Smooth muscle cell (in vitro differentiated cells): ENCODE data around the gene USP20. TPM values are rescaled to one million over a fixed set of nuclear protein-coding genes. Genes with fewer than 3 reads are reported as not detected.

Experiments used
- DNase-seq: peaks from one replicate; lab custom pipeline; 2025; ENCODE audit not compliant: unreplicated experiment; lab: John Stamatoyannopoulos, UW
- H2AFZ ChIP-seq: fragments of 200-600 bp; sonication (generic); 2 replicates; pipeline ENCODE4 v1.6.0; 2016; ENCODE audit warnings: antibody characterized with exemption, low read depth, mild to moderate bottlenecking
- H3F3A ChIP-seq: fragments of 200-600 bp; sonication (generic); 2 replicates; pipeline ENCODE4 v1.6.0; 2017; ENCODE audit warnings: antibody characterized with exemption, low read depth
- H3K27ac ChIP-seq: fragments of 200-600 bp; sonication (generic); 2 replicates; pipeline ENCODE4 v1.5.1; 2016; ENCODE audit warnings: low read depth, mild to moderate bottlenecking
- H3K27me3 ChIP-seq: fragments of 200-600 bp; sonication (generic); 2 replicates; pipeline ENCODE4 v1.6.1; 2016; ENCODE audit warnings: low read depth, mild to moderate bottlenecking
- H3K36me3 ChIP-seq: fragments of 200-600 bp; sonication (generic); 2 replicates; pipeline ENCODE4 v1.5.1; 2016; ENCODE audit warnings: low read depth
- H3K4me1 ChIP-seq: fragments of 200-600 bp; sonication (generic); 2 replicates; pipeline ENCODE4 v1.5.1; 2016; ENCODE audit warnings: low read depth
- H3K4me2 ChIP-seq: fragments of 200-600 bp; sonication (generic); 2 replicates; pipeline ENCODE4 v1.6.0; 2016; ENCODE audit warnings: mild to moderate bottlenecking
- H3K4me3 ChIP-seq: fragments of 200-600 bp; sonication (generic); 2 replicates; pipeline ENCODE4 v1.5.1; 2016; ENCODE audit warnings: mild to moderate bottlenecking
- H3K79me2 ChIP-seq: fragments of 200-600 bp; sonication (generic); 2 replicates; pipeline ENCODE4 v1.6.0; 2016; ENCODE audit warnings: low read depth, mild to moderate bottlenecking
- H3K9ac ChIP-seq: fragments of 200-600 bp; sonication (generic); 2 replicates; pipeline ENCODE4 v1.6.0; 2016; ENCODE audit warnings: low read depth
- H3K9me3 ChIP-seq: fragments of 200-600 bp; sonication (generic); replicated peaks from 2 replicates; pipeline ENCODE4 v1.5.1; 2016; ENCODE audit warnings: low read depth
- H4K20me1 ChIP-seq: fragments of 200-600 bp; sonication (generic); 2 replicates; pipeline ENCODE4 v1.6.0; 2016; ENCODE audit warnings: low read depth
- CTCF ChIP-seq: fragments of 200-600 bp; sonication (generic); IDR thresholded peaks from 2 replicates; pipeline ENCODE4 v1.5.1; 2017; ENCODE audit warnings: borderline replicate concordance, mild to moderate bottlenecking, antibody characterized with exemption; ENCODE audit not compliant: insufficient read depth, poor library complexity, severe bottlenecking
- WGBS: methylation state at CpG from one replicate; pipeline ENCODE4 v1.1.7; 2016; ENCODE audit warnings: low lambda C conversion rate; 5-methylcytosine and 5-hydroxymethylcytosine counted together
- polyA plus RNA-seq: library from polyadenylated mRNA; unstranded; fragments of >200 nt; fragmentation: Nextera tagmentation; extraction: Ambion mirVana; gene quantifications from 2 replicates; pipeline ENCODE4 v1.2.1, GENCODE V29; 2016
- total RNA-seq: library from RNA; depleted of rRNA; stranded (reverse); fragments of >200 nt; gene quantifications from 2 replicates; pipeline ENCODE4 v1.2.3, GENCODE V29; 2014

The USP20 gene
- total and polyA plus RNA-seq, 2 experiments from 2014 or later: 14.6 to 29.7 TPM

- no peaks in the 10 kb centered on the region for H3K79me2 ChIP-seq
- no peaks in the 10 kb centered on the region for H3K36me3 ChIP-seq
- H3K4me2 ChIP-seq: peak overlapping the region; percentile 82
- H3K9me3 ChIP-seq: no peaks in the 10 kb centered on the region
- peak overlapping the region; percentile 73 for H3K27ac ChIP-seq
- H2AFZ ChIP-seq: no peak overlapping the region
- TF ChIP-seq CTCF: no peak
- no peaks in the 10 kb centered on the region for H4K20me1 ChIP-seq
- WGBS: 68% methylated on average over 20 of the region's 20 CpGs
- peak overlapping the region; percentile 38 for H3K4me3 ChIP-seq
- no peaks in the 10 kb centered on the region for H3F3A ChIP-seq
- DNase-seq: no peak
- peaks cover 23% of the 10 kb centered on the region for H3K4me1 ChIP-seq
- H3K9ac ChIP-seq: peak overlapping the region; percentile 13
- H3K27me3 ChIP-seq: no peaks in the 10 kb centered on the region
Observed at GRCh38 chr9:129886226-129887174, 51.2 kb downstream of the USP20 start.

GRCh38 chr9:129887334-129888292 lies 52.4 kb downstream of the USP20 start:
- 55% methylated on average over 27 of the region's 27 CpGs for WGBS
- H3K4me2 ChIP-seq: peak overlapping the region; percentile 82
- DNase-seq: no peak

DNA sequence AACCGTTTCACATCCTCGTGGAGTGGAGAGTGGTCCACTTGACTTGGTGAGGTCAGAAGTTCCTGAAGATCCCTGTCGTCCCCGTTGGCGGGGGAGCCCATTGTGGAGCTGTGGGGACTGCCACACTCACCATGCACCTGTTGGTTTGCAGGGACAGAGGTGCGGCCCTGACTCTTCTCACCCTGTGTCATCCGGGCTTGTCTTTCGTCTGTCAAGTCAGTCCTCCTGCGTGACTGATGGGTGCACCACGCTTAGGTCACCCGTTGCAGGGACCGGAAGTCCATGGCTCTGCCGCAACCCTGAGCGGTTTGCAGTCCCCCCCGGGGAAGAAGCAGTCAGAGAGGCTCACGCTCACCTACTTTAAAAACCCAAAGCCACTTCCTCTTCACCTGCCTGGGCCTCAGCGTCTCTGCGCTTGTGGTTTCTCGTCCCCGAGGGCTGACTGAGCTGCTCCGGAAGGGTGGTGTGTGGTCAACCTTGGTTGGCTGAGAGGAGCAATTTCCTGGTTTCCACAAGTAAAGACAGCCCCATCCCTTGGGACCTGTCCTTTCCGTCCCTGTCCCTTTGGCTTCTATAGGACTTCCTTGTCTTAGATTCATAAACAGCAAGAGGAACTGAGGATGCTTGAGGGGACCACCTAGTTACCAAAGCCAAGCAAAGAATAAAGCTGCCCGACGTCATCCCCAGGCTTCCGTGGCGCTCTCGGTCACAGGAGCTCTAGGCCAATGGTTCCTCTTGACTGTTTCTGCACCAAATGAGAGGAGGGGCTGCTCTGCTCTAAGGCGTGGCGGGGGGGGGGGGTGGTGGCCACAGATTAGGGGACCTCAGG lies 53.2 kb downstream of the USP20 start:
- H3K9ac ChIP-seq: no peak overlapping the region
- WGBS: 81% methylated on average over 29 of the region's 29 CpGs
- H3K9me3 ChIP-seq: no peaks in the 10 kb centered on the region
- TF ChIP-seq CTCF: no peak
- DNase-seq: no peak
- H3K36me3 ChIP-seq: no peaks in the 10 kb centered on the region
- peaks cover 23% of the 10 kb centered on the region for H3K4me1 ChIP-seq
- no peaks in the 10 kb centered on the region for H3K79me2 ChIP-seq
- peak overlapping the region; percentile 73 for H3K27ac ChIP-seq
- H3K27me3 ChIP-seq: no peaks in the 10 kb centered on the region
- no peak overlapping the region for H3K4me2 ChIP-seq
- no peak overlapping the region for H2AFZ ChIP-seq
- no peak overlapping the region for H3K4me3 ChIP-seq
- H4K20me1 ChIP-seq: no peaks in the 10 kb centered on the region
- no peaks in the 10 kb centered on the region for H3F3A ChIP-seq

More at GRCh38 chr9:129887334-129888292, 52.4 kb downstream of the USP20 start:
- Histone ChIP-seq H3K4me1 (peaks cover 23% of the 10 kb centered on the region), H3K36me3 (no peaks in the 10 kb centered on the region), H3K27ac (peak overlapping the region; percentile 73), H3K9me3 (no peaks in the 10 kb centered on the region), H4K20me1 (no peaks in the 10 kb centered on the region), H3K27me3 (no peaks in the 10 kb centered on the region), H3F3A (no peaks in the 10 kb centered on the region), H3K9ac (peak overlapping the region; percentile 13), H3K4me3 (no peak overlapping the region), H3K79me2 (no peaks in the 10 kb centered on the region), H2AFZ (no peak overlapping the region)
- TF ChIP-seq CTCF: peak; percentile 10
